CD14-positive monocyte (primary cell): ENCODE measurements around the gene SEC14L2. TPM values are rescaled to one million over a fixed set of nuclear protein-coding genes. Genes with fewer than 3 reads are reported as not detected.

ENCODE experiments used
- DNase-seq, 3 donors: peaks; one replicate each; pipeline ENCODE4 v3.0.0-alpha.2; 2011 to 2022
- H2AFZ ChIP-seq: 2 replicates; pipeline ENCODE4 v1.6.0; 2012; ENCODE audit warnings: mild to moderate bottlenecking, low read depth, low read length, inconsistent platforms; ENCODE audit not compliant: insufficient read depth, poor library complexity, severe bottlenecking
- H3K27ac ChIP-seq, 2 donors: 1 replicate in 1 of 2; 2 replicates in 1 of 2; pipeline ENCODE4 v1.5.1; 2012 to 2013; ENCODE audit warnings: low read length in 2 of 2, control low read depth in 1 of 2, inconsistent platforms in 1 of 2, low read depth in 1 of 2, mild to moderate bottlenecking in 1 of 2
- H3K27me3 ChIP-seq, 2 donors: one replicate each; pipeline versions ENCODE4 v1.6.0 to v1.6.1; 2011 to 2013; ENCODE audit warnings: low read length in 2 of 2; ENCODE audit not compliant: control insufficient read depth in 2 of 2, insufficient read depth in 2 of 2
- H3K36me3 ChIP-seq, 2 donors: replicated peaks in 1 of 2; 1 replicate in 1 of 2; 2 replicates in 1 of 2; pipeline versions ENCODE4 v1.5.1 to v1.6.1; 2012 to 2013; ENCODE audit warnings: low read length in 2 of 2, control low read depth in 1 of 2, inconsistent platforms in 1 of 2, mild to moderate bottlenecking in 1 of 2; ENCODE audit not compliant: insufficient read depth in 2 of 2, control insufficient read depth in 1 of 2
- H3K4me1 ChIP-seq, 2 donors: 1 replicate in 1 of 2; 2 replicates in 1 of 2; pipeline versions ENCODE4 v1.5.1 to v1.6.1; 2012 to 2013; ENCODE audit warnings: low read length in 2 of 2, control low read depth in 1 of 2, inconsistent platforms in 1 of 2, mild to moderate bottlenecking in 1 of 2, moderate library complexity in 1 of 2; ENCODE audit not compliant: insufficient read depth in 2 of 2, control insufficient read depth in 1 of 2
- H3K4me2 ChIP-seq: replicated peaks from 2 replicates; pipeline ENCODE3; 2012; ENCODE audit warnings: low read length, moderate library complexity, mild to moderate bottlenecking; ENCODE audit not compliant: poor library complexity, severe bottlenecking; ENCODE audit errors: extremely low read depth
- H3K4me3 ChIP-seq, 3 experiments: fragments of 200-600 bp in 1 of 3; sonication (generic) in 1 of 3; replicated peaks in 1 of 3; 1 replicate in 2 of 3; 2 replicates in 1 of 3; pipeline ENCODE4 v1.5.1; 2011 to 2013; ENCODE audit warnings: low read length in 3 of 3, mild to moderate bottlenecking in 3 of 3, control low read depth in 2 of 3, low read depth in 2 of 3, inconsistent platforms in 1 of 3, moderate library complexity in 1 of 3
- H3K79me2 ChIP-seq: 2 replicates; pipeline ENCODE4 v1.6.0; 2012; ENCODE audit warnings: mild to moderate bottlenecking, control low read depth, inconsistent platforms, low read length, moderate library complexity; ENCODE audit not compliant: insufficient read depth
- H3K9ac ChIP-seq: 2 replicates; pipeline ENCODE4 v1.6.0; 2017; ENCODE audit warnings: low read length, mild to moderate bottlenecking; ENCODE audit not compliant: insufficient read depth, poor library complexity, severe bottlenecking
- H3K9me3 ChIP-seq, 2 donors: replicated peaks in 1 of 2; 1 replicate in 1 of 2; 2 replicates in 1 of 2; pipeline versions ENCODE4 v1.5.1 to v1.6.1; 2012 to 2013; ENCODE audit warnings: low read length in 2 of 2, control low read depth in 1 of 2; ENCODE audit not compliant: control insufficient read depth in 1 of 2, insufficient read depth in 1 of 2
- H4K20me1 ChIP-seq: 2 replicates; pipeline ENCODE4 v1.6.0; 2012; ENCODE audit warnings: mild to moderate bottlenecking, low read length, control low read depth, moderate library complexity; ENCODE audit not compliant: insufficient read depth
- H3K27ac Mint-ChIP-seq, 7 donors: one replicate each; pipeline ENCODE4 v1.8.0; 2020; ENCODE audit warnings: mild to moderate bottlenecking in 7 of 7, mixed read lengths in 7 of 7, moderate library complexity in 6 of 7, inconsistent platforms in 2 of 7
- H3K27me3 Mint-ChIP-seq, 3 donors: one replicate each; pipeline ENCODE4 v1.8.0; 2021 to 2022; ENCODE audit warnings: low read depth in 3 of 3, mild to moderate bottlenecking in 3 of 3, mixed read lengths in 3 of 3, moderate library complexity in 3 of 3, inconsistent platforms in 1 of 3
- H3K36me3 Mint-ChIP-seq, 2 donors: one replicate each; pipeline ENCODE4 v1.8.0; 2020; ENCODE audit warnings: mixed read lengths in 2 of 2, inconsistent platforms in 1 of 2, mild to moderate bottlenecking in 1 of 2
- H3K4me1 Mint-ChIP-seq: one replicate; pipeline ENCODE4 v1.8.0; 2020; ENCODE audit warnings: mild to moderate bottlenecking, mixed read lengths
- H3K4me3 Mint-ChIP-seq, 2 donors: one replicate each; pipeline ENCODE4 v1.8.0; 2020; ENCODE audit warnings: mild to moderate bottlenecking in 2 of 2, mixed read lengths in 2 of 2, moderate library complexity in 1 of 2
- H3K9me3 Mint-ChIP-seq, 7 donors: one replicate each; pipeline ENCODE4 v1.8.0; 2020 to 2022; ENCODE audit warnings: mixed read lengths in 7 of 7, mild to moderate bottlenecking in 6 of 7, moderate library complexity in 6 of 7, inconsistent platforms in 2 of 7
- CTCF ChIP-seq: fragments of 200-600 bp; IDR thresholded peaks from one replicate; pipeline ENCODE4 v1.8.0; 2022; ENCODE audit warnings: antibody characterized with exemption, mild to moderate bottlenecking
- WGBS: methylation state at CpG from one replicate; pipeline ENCODE4 v1.1.5; 2013; ENCODE audit warnings: missing lambda C conversion rate; ENCODE audit not compliant: insufficient coverage; 5-methylcytosine and 5-hydroxymethylcytosine counted together
- intact Hi-C, 2 donors: fragments of 100-400 bp; cut with micrococcal nuclease; formaldehyde crosslinking; loops; one replicate each; pipeline versions ENCODE4 v1.15.0 to v1.15.1; 2023
- polyA plus RNA-seq, 3 donors: library from polyadenylated mRNA; depleted of rRNA in 1 of 3; unstranded in 2 of 3; stranded (reverse) in 1 of 3; fragments of 300-500 nt in 2 of 3; fragments of >200 nt in 1 of 3; fragmentation: Illumina TruSeq in 2 of 3; gene quantifications; 1 replicate in 2 of 3; 2 replicates in 1 of 3; pipeline ENCODE4 v1.2.3, GENCODE V29; 2012 to 2021

The SEC14L2 gene
- polyA plus RNA-seq, 3 donors = 0.03 TPM; not detected in 1

GRCh38 chr22:30371981-30372380 is 24.8 kb upstream of the SEC14L2 start:
- H3K27ac Mint-ChIP-seq = peak overlapping the region in 6 of 7 donors; percentile 30 to 89 (median 84)

GRCh38 chr22:30372915-30373314 is 23.9 kb upstream of the SEC14L2 start:
- H3K27me3 ChIP-seq = no peaks in the 10 kb centered on the region
- no peaks in the 10 kb centered on the region for H3K79me2 ChIP-seq
- no peaks in the 10 kb centered on the region for H4K20me1 ChIP-seq
- peak overlapping the region in 1 of 3 experiments; percentile 55 for H3K4me3 ChIP-seq
- peak; percentile 73 to 85 (median 77) for DNase-seq
- peak overlapping the region; percentile 63 to 80 for H3K27ac ChIP-seq
- H3K9ac ChIP-seq = peak overlapping the region; percentile 25
- Mint-ChIP-seq H3K4me1 (peaks cover 13% of the 10 kb centered on the region), H3K27me3 (peaks cover 0 to 2% (median 0%) of the 10 kb centered on the region in 3 donors), H3K36me3 (peaks cover 4 to 8% of the 10 kb centered on the region in 2 donors), H3K9me3 (no peaks in the 10 kb centered on the region), H3K27ac (peak overlapping the region; percentile 82 to 92 (median 86)), H3K4me3 (peak overlapping the region in 1 of 2 donors; percentile 55)
- H3K36me3 ChIP-seq = no peaks in the 10 kb centered on the region
- H3K4me1 ChIP-seq = peaks cover 16 to 17% of the 10 kb centered on the region in 2 donors
- TF ChIP-seq CTCF = no peak
- H3K4me2 ChIP-seq = peak overlapping the region; percentile 58
- no peaks in the 10 kb centered on the region for H3K9me3 ChIP-seq
- peak overlapping the region; percentile 81 for H2AFZ ChIP-seq
- intact Hi-C loops = no loop called here
- 45% methylated on average over 5 of the region's 8 CpGs for WGBS

More at GRCh38 chr22:30371981-30372380, 24.8 kb upstream of the SEC14L2 start:
- no peak overlapping the region for H3K27ac ChIP-seq
- intact Hi-C loops = no loop called here
- WGBS = 99% methylated on average over 11 of the region's 13 CpGs
- H3K4me2 ChIP-seq = no peak overlapping the region
- no peaks in the 10 kb centered on the region for H4K20me1 ChIP-seq
- no peak overlapping the region for H3K9ac ChIP-seq
- peaks cover 2 to 8% of the 10 kb centered on the region in 2 donors for H3K36me3 Mint-ChIP-seq
- no peaks in the 10 kb centered on the region for H3K36me3 ChIP-seq
- no peak for DNase-seq
- H3K9me3 Mint-ChIP-seq = no peaks in the 10 kb centered on the region
- H3K27me3 ChIP-seq = no peaks in the 10 kb centered on the region
- peaks cover 0 to 2% (median 0%) of the 10 kb centered on the region in 3 donors for H3K27me3 Mint-ChIP-seq
- no peak overlapping the region for H3K4me3 ChIP-seq
- H2AFZ ChIP-seq = no peak overlapping the region
- no peak overlapping the region for H3K4me3 Mint-ChIP-seq
- TF ChIP-seq CTCF = no peak
- H3K79me2 ChIP-seq = no peaks in the 10 kb centered on the region
- no peaks in the 10 kb centered on the region for H3K9me3 ChIP-seq
- H3K4me1 ChIP-seq = peaks cover 16 to 17% of the 10 kb centered on the region in 2 donors
- H3K4me1 Mint-ChIP-seq = peaks cover 13% of the 10 kb centered on the region
